MG63 (cell line): ENCODE data around the gene AHDC1. TPM values are rescaled to one million over a fixed set of nuclear protein-coding genes. Genes with fewer than 3 reads are reported as not detected.
"Not testable (repeated sequence)": the region's sequence is repeated elsewhere in the genome, so short reads cannot be mapped to it uniquely, and the experiment has no call there.

Experiments used
- DNase-seq: peaks from one replicate; pipeline ENCODE4 v3.0.0-alpha.2; 2020
- H3K27me3 ChIP-seq: fragments of 250-450 bp; sonication (Bioruptor Pico); 2 replicates; pipeline ENCODE4 v1.5.1; 2020; ENCODE audit warnings: mild to moderate bottlenecking, moderate library complexity
- H3K36me3 ChIP-seq: fragments of 250-450 bp; sonication (Bioruptor Pico); 2 replicates; pipeline ENCODE4 v1.5.1; 2020; ENCODE audit warnings: mild to moderate bottlenecking, moderate library complexity
- H3K4me3 ChIP-seq: fragments of 250-450 bp; sonication (Bioruptor Pico); 2 replicates; pipeline ENCODE4 v1.5.1; 2020; ENCODE audit warnings: mild to moderate bottlenecking, moderate library complexity
- H3K9me3 ChIP-seq: fragments of 250-450 bp; sonication (Bioruptor Pico); 2 replicates; pipeline ENCODE4 v1.5.1; 2020; ENCODE audit warnings: mild to moderate bottlenecking, moderate library complexity
- total RNA-seq: library from RNA; depleted of rRNA; stranded (reverse); fragments of >200 nt; shearing (Covaris generic); gene quantifications from 2 replicates; pipeline ENCODE4 v1.2.3, GENCODE V29; 2014; ENCODE audit warnings: low replicate concordance

The AHDC1 gene
- total RNA-seq, 1 experiment from 2014 or later, result 10.4 TPM

DNA sequence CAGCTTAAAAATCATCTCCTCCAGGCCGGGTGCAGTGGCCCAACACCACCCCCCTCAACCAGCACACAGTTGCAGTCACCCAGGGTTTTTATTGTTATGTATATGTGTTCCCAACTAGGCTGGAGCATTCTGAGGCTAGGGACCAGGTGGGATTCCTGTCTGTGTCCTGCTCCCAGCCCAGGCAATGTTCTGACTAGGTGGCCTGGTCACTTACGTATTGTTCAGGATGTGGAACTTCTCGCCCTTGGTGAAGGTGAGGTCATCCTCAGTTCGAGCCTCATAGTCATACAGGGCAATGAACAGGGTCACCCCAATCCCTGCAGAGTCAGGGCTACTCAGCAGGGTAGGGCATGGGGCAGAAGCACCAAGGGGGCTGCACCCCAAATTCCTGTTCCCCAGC is 18.9 kb upstream of the AHDC1 start:
- H3K4me3 ChIP-seq, result no peak overlapping the region
- no peaks in the 10 kb centered on the region for H3K36me3 ChIP-seq
- H3K9me3 ChIP-seq, result no peaks in the 10 kb centered on the region
- no peak for DNase-seq
- H3K27me3 ChIP-seq, result no peaks in the 10 kb centered on the region

GRCh38 chr1:27621051-27621920 is 17.3 kb upstream of the AHDC1 start:
- peak; percentile 48 for DNase-seq
- no peak overlapping the region for H3K4me3 ChIP-seq
- H3K27me3 ChIP-seq, result no peaks in the 10 kb centered on the region
- H3K36me3 ChIP-seq, result no peaks in the 10 kb centered on the region
- no peaks in the 10 kb centered on the region for H3K9me3 ChIP-seq

- H3K27me3 ChIP-seq, DNase-seq, H3K36me3 ChIP-seq, H3K4me3 ChIP-seq, H3K9me3 ChIP-seq: not testable (repeated sequence)
Measured at GRCh38 chr1:27619782-27620438, 16.0 kb upstream of the AHDC1 start.

DNA sequence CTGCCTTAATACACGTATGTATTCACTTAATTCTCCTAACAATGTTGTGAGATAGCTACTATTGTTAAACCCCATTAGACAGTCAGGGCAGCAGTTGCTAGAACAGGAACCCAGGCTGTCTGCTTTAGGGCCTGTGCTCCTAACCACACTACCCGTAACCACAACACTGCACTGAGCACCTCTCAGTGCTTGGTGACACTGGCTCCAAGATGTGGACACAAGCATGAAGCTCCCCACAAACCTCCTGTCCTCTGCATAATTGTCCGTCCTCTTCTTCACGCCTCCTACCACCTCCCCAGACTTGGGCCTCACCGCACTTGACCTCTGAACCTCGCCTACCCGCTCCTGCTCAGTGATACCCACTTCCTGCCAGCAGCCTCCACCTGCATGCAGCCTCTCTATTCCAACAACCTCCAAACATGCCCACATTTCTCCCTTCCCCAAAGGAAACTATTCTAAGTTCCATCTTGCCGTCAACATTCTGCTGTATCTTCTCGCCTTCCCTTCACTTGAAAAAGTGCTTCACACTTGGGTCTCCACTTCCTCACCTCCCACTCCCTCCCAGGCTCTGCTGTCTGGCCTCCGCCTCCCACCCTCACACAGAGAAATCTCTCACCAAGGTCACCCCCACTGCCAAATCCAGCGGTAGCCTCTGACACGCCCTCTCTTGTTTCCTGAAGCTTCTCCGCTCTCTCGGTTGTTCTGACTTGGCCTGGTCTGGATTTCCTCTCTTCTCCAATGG is 14.6 kb upstream of the AHDC1 start:
- Histone ChIP-seq H3K4me3 (no peak overlapping the region), H3K36me3 (no peaks in the 10 kb centered on the region), H3K9me3 (no peaks in the 10 kb centered on the region), H3K27me3 (no peaks in the 10 kb centered on the region)
- no peak for DNase-seq

DNA sequence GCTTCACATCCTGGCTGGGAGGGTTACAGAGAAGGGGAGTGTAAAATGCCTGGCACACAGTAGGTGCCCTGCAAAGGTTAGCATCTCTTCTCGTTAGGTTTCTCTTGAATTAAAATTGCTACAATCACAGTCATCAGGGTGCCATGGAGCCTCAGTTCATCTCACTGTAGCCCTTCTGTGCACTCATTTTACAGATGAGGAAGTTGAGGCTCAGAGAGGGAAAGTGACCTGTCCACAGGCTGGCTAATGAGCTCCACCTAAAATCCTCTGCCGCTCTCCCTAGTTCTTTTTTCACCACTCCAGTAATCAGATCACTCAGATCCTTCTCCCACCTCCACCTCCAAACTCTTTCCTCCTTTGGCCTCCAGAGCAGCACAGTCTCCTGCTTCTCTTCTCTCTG is 13.5 kb upstream of the AHDC1 start:
- Histone ChIP-seq H3K27me3 (no peaks in the 10 kb centered on the region), H3K9me3 (no peaks in the 10 kb centered on the region), H3K4me3 (no peak overlapping the region), H3K36me3 (no peaks in the 10 kb centered on the region)
- no peak for DNase-seq

- H3K9me3 ChIP-seq, result no peaks in the 10 kb centered on the region
- H3K4me3 ChIP-seq, result no peak overlapping the region
- no peaks in the 10 kb centered on the region for H3K27me3 ChIP-seq
- no peaks in the 10 kb centered on the region for H3K36me3 ChIP-seq
- DNase-seq, result no peak
Measured at GRCh38 chr1:27616441-27616840, 12.5 kb upstream of the AHDC1 start.

DNA sequence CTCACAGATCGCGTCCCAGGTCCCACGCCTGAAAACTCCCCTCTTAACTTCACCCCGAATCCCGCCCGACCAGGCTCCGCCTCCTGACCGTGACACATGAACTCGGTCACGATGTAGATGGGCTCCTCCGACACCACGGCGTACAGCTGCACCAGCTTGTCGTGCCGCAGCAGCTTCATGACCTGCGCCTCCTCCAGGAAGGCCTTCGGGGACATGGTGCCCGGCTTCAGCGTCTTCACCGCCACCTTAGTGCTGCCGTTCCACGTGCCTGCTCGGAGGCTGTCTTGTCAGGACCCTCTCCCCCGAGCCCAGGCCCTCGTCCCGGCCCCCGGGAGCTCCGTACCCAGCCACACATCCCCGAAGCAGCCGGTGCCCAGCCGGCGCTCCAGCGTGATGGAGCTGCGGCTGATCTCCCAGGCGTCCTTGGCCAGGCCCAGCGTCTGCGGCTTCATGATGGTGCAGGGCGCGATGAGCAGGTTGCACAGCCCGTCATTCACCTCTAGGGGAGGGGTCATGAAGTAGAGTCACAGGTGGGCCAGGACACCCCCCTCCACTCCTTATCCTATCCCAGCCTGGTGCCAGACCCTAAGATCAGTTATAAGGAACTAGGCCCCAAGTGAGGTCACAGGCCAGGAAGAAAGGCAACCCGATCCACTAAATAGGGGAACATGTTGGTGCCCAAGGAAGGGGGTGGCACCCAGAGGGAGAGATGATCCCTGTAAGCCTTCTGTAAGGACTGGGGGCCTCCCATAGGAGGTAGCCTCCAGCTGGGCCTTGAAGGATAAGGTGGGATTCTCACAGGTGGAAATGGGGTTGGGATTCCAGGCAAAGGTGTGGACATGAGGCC is 11.6 kb upstream of the AHDC1 start:
- H3K27me3 ChIP-seq, result no peaks in the 10 kb centered on the region
- no peak for DNase-seq
- H3K36me3 ChIP-seq, result no peaks in the 10 kb centered on the region
- H3K4me3 ChIP-seq, result no peak overlapping the region
- no peaks in the 10 kb centered on the region for H3K9me3 ChIP-seq

DNA sequence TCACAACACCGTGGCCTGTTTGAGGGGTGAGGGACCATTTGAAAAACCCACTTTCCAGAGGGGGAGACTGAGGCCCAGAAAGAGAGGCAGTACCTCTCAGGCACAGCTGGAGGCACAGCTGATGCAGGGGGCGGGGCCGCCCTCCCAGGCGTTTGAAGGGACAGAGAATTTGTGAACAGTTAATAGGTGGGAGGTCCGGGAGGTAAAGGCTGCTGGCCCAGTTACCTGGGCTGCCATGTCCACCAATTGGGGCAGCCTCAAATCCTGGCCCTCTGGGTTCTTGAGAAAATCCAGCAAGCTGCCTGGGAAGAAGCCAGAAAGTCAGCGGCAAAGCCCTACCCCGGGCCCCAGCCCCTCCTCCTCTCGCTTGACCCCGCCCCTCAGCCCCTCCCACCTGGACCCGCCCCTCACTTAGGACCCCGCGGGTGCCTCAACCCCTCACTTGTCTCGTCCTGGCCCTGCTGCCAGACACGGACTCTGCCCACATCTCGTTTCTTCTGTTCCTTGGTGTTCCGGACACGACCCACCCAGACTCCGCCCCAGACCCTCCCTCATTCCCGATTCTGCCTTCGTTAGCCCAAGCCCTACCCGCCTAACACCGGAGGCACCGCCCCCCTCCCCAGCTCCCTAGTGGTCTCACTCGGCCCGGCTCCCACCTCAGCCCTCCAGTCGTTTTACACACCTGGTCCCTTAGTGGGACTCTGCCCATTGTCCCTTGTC is 10.8 kb upstream of the AHDC1 start:
- no peak overlapping the region for H3K4me3 ChIP-seq
- no peak for DNase-seq
- no peaks in the 10 kb centered on the region for H3K36me3 ChIP-seq
- no peaks in the 10 kb centered on the region for H3K27me3 ChIP-seq
- H3K9me3 ChIP-seq, result no peaks in the 10 kb centered on the region

DNA sequence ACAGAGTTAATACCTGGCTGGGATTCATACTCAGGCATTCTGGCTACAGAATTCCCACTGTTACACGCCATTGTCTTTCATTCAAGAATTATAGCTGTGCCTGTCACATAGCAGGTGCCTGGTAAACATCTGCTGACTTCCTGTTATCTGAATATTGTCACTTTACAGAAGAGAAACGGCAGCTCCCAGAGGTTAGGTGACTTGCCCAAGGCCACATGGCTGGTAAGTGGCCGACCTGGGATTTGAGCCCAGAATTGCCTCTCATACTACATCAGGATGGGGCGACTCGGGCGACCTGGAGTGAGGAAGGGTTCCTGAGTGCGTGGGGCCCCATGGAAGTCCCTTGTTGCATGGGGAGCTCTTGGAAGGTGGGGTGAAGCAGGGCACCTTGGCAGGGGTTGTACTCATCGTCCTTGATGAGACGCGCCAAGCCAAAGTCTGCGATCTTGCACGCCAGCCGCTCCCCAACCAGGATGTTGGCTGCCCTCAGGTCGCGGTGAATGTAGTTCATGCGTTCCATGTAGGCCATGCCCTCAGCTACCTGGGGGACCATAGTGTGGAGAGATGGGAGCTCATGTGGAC is 10.2 kb upstream of the AHDC1 start:
- Histone ChIP-seq H3K9me3 (no peaks in the 10 kb centered on the region), H3K36me3 (no peaks in the 10 kb centered on the region), H3K27me3 (no peaks in the 10 kb centered on the region), H3K4me3 (no peak overlapping the region)
- no peak for DNase-seq

GRCh38 chr1:27612718-27613117 is 8.8 kb upstream of the AHDC1 start:
- Histone ChIP-seq H3K4me3 (no peak overlapping the region), H3K9me3 (no peaks in the 10 kb centered on the region), H3K27me3 (no peaks in the 10 kb centered on the region), H3K36me3 (no peaks in the 10 kb centered on the region)
- no peak for DNase-seq

GRCh38 chr1:27611450-27611849 is 7.5 kb upstream of the AHDC1 start:
- H3K27me3 ChIP-seq, result no peaks in the 10 kb centered on the region
- no peak overlapping the region for H3K4me3 ChIP-seq
- H3K9me3 ChIP-seq, result no peaks in the 10 kb centered on the region
- no peak for DNase-seq
- no peaks in the 10 kb centered on the region for H3K36me3 ChIP-seq

DNA sequence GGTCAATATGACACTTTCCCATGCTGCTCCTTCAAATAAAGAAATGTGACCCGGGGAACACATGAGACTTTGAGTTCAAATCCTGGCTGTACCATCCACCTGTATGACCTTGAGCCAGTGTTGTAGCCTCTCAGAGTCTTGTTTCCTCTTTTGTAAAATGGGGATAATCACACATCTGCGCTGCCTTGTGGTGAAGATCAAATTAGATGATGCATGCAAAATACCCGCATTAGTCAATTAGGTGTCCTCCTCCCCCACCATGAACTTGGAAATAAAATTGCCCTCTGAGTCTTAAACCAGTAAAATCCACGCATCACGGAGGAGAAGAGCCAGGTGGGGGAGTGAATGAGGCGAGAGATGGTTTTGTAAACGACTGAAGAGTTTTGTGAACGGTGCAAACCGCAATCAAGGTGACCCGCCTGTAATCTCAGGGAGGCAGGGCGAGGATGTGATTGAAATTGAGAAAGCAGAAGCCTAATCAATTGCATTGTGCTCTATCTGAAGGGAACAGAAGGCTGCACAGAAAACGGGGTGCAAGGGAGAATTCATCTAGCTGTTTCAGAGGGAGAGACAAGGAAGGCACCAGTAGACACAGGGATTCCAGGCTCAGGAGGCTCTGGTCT is 5.8 kb upstream of the AHDC1 start:
- H3K4me3 ChIP-seq, result no peak overlapping the region
- no peaks in the 10 kb centered on the region for H3K9me3 ChIP-seq
- H3K27me3 ChIP-seq, result no peaks in the 10 kb centered on the region
- H3K36me3 ChIP-seq, result no peaks in the 10 kb centered on the region
- DNase-seq, result no peak

GRCh38 chr1:27609210-27609555 is 5.2 kb upstream of the AHDC1 start:
- H3K4me3 ChIP-seq, result no peak overlapping the region
- DNase-seq, result no peak
- no peaks in the 10 kb centered on the region for H3K36me3 ChIP-seq
- H3K9me3 ChIP-seq, result no peaks in the 10 kb centered on the region
- H3K27me3 ChIP-seq, result no peaks in the 10 kb centered on the region

- no peak for DNase-seq
Measured at GRCh38 chr1:27607239-27607804, 3.4 kb upstream of the AHDC1 start.

GRCh38 chr1:27606708-27607238 is 2.8 kb upstream of the AHDC1 start:
- no peaks in the 10 kb centered on the region for H3K27me3 ChIP-seq
- peak; percentile 32 for DNase-seq
- H3K4me3 ChIP-seq, result no peak overlapping the region
- H3K36me3 ChIP-seq, result no peaks in the 10 kb centered on the region
- no peaks in the 10 kb centered on the region for H3K9me3 ChIP-seq

More at GRCh38 chr1:27607239-27607804, 3.4 kb upstream of the AHDC1 start:
- Histone ChIP-seq H3K36me3 (no peaks in the 10 kb centered on the region), H3K9me3 (no peaks in the 10 kb centered on the region), H3K27me3 (no peaks in the 10 kb centered on the region), H3K4me3 (no peak overlapping the region)
